Measurements from ENCODE around the gene PRPF38B. TPM values are rescaled to one million over a fixed set of nuclear protein-coding genes. Genes with fewer than 3 reads are reported as not detected.

PRPF38B gene
- total and polyA plus RNA-seq, 9 of the 15 experiments (the other 6 are each of a cell fraction or from before 2014, with no cell fraction given): 25.3 to 85.5 (median 66.4) TPM

DNA sequence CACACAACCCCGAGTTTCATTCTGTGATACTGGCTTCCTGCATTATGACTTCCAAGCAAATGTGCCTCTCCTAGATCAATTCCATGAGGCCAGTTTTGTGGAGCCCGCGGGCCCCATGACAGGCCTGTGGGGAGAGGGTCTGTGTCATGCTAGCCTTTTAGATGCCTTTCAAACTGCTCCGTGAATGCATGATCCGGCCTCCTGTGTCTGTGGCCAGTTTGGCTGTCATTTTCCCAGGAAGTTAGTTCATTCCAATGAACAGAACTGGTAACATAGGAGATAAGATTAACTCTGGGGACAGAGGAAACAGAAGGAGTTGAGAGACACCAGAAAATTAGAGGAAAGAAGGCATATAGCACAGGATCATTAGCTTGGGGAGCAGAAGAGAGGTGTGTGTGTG, 23.8 kb downstream of the PRPF38B start:
- ATAC-seq: no peak
- WGBS (ENCODE audit: insufficient coverage, low coverage, missing lambda C conversion rate): 13% methylated on average over 5 of the region's 5 CpGs
- H4K20me1 ChIP-seq (replicated peaks; ENCODE audit: control insufficient read depth, insufficient read depth, low read length): no peaks in the 10 kb centered on the region
- TF ChIP-seq FOXP1 (CRISPR knock-in tag; IDR thresholded peaks at IDR 0.05) (no peak), RNF2 (IDR thresholded peaks at IDR 0.05) (no peak), FIP1L1 (IDR thresholded peaks at IDR 0.05; ENCODE audit: low read depth, low read length, poor library complexity, severe bottlenecking) (no peak)
- TF ChIP-seq, protein P1, sequence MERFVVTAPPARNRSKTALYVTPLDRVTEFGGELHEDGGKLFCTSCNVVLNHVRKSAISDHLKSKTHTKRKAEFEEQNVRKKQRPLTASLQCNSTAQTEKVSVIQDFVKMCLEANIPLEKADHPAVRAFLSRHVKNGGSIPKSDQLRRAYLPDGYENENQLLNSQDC (CRISPR knock-in tag; IDR thresholded peaks at IDR 0.05): no peak
- TF ChIP-seq, protein P2, sequence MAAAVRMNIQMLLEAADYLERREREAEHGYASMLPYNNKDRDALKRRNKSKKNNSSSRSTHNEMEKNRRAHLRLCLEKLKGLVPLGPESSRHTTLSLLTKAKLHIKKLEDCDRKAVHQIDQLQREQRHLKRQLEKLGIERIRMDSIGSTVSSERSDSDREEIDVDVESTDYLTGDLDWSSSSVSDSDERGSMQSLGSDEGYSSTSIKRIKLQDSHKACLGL (CRISPR knock-in tag; IDR thresholded peaks at IDR 0.05; ENCODE audit: borderline replicate concordance, poor library complexity, severe bottlenecking): no peak
- no peak overlapping the region for H3K4me2 ChIP-seq (ENCODE audit: insufficient read depth, low read length)
- intact Hi-C loops (cut with micrococcal nuclease): no loop called here
- H3K9me1 ChIP-seq (ENCODE audit: control insufficient read depth, insufficient read depth, low read length): no peaks in the 10 kb centered on the region
- no TSS peak for BruUV-seq (replicated peaks)
- H3K4me1 ChIP-seq (replicated peaks in 1 of 2; ENCODE audit: control insufficient read depth in 2 of 2, insufficient read depth in 2 of 2, low read length in 2 of 2): peaks cover 0 to 10% of the 10 kb centered on the region in 2 experiments; a peak in 3 of 5 replicates
- no peaks in the 10 kb centered on the region for H3K36me3 ChIP-seq (ENCODE audit: control insufficient read depth, insufficient read depth, low read length)
- no peaks in the 10 kb centered on the region for H3K9me3 ChIP-seq (replicated peaks; ENCODE audit: control insufficient read depth, insufficient read depth, low read depth, low read length)
- CTCF ChIA-PET (ENCODE audit: low intra/inter-chr PET ratio): no interaction called here
- in situ Hi-C loops (cut with MboI): no loop called here
- POLR2A ChIA-PET: interaction anchor here (1.0 to 2.2 kb wide), 2 partner anchors 13 to 85 kb away, joined by 3 to 19 read pairs; no protein-coding TSS in a partner anchor
- peaks cover 19 to 24% of the 10 kb centered on the region in 2 experiments; a peak in 4 of 5 replicates for H3K27me3 ChIP-seq (ENCODE audit: control insufficient read depth in 2 of 2, insufficient read depth in 2 of 2, low read length in 2 of 2)
- H3K4me3 ChIP-seq: no peak overlapping the region
- H3K79me2 ChIP-seq (ENCODE audit: control insufficient read depth, insufficient read depth, low read length): no peaks in the 10 kb centered on the region
- FAIRE-seq: no peak
- H3K27ac ChIP-seq (ENCODE audit: extremely low read depth, low read depth, low read length): no peak overlapping the region
- DNase-seq (ENCODE audit: extremely low read depth in 1 of 4, low spot score in 3 of 4): no peak
- H2AFZ ChIP-seq (ENCODE audit: low read depth, low read length): no peak overlapping the region
- H3K9ac ChIP-seq (ENCODE audit: insufficient read depth in 1 of 2, low read depth in 2 of 2, low read length in 2 of 2): no peak overlapping the region

All from K562 (cell line).